ENCODE results near the gene DLGAP4.
A peak's percentile ranks its signal among the peaks of the same experiment; 100 is the strongest.

DLGAP4 gene

GRCh38 chr20:36490191-36490590, 184.1 kb downstream of the DLGAP4 start:
- no peak for DNase-seq (ENCODE audit: low read depth)
- no peak overlapping the region for H3K4me3 ChIP-seq (ENCODE audit: low read depth, low read length)
- no peak for TF ChIP-seq CTCF (conservative IDR thresholded peaks at IDR 0.05; ENCODE audit: low read depth, low read length)

GRCh38 chr20:36491901-36492617, 185.9 kb downstream of the DLGAP4 start:
- peak; percentile 75 for DNase-seq (ENCODE audit: low read depth)
- H3K4me3 ChIP-seq (ENCODE audit: low read depth, low read length): no peak overlapping the region
- no peak for TF ChIP-seq CTCF (conservative IDR thresholded peaks at IDR 0.05; ENCODE audit: low read depth, low read length)

GRCh38 chr20:36493051-36493800, 187.1 kb downstream of the DLGAP4 start:
- DNase-seq (ENCODE audit: low read depth): no peak
- H3K4me3 ChIP-seq (ENCODE audit: low read depth, low read length): no peak overlapping the region
- TF ChIP-seq CTCF (conservative IDR thresholded peaks at IDR 0.05; ENCODE audit: low read depth, low read length): peak; percentile 38

- peak; percentile 62 for DNase-seq (ENCODE audit: low read depth)
- no peak for TF ChIP-seq CTCF (conservative IDR thresholded peaks at IDR 0.05; ENCODE audit: low read depth, low read length)
- H3K4me3 ChIP-seq (ENCODE audit: low read depth, low read length): no peak overlapping the region
Measured at GRCh38 chr20:36493801-36494114, 187.6 kb downstream of the DLGAP4 start.

- no peak for TF ChIP-seq CTCF (conservative IDR thresholded peaks at IDR 0.05; ENCODE audit: low read depth, low read length)
- no peak for DNase-seq (ENCODE audit: low read depth)
- H3K4me3 ChIP-seq (ENCODE audit: low read depth, low read length): no peak overlapping the region
Measured at GRCh38 chr20:36496707-36497669, 190.8 kb downstream of the DLGAP4 start.

GRCh38 chr20:36497856-36498255, 191.7 kb downstream of the DLGAP4 start:
- TF ChIP-seq CTCF (conservative IDR thresholded peaks at IDR 0.05; ENCODE audit: low read depth, low read length): no peak
- no peak overlapping the region for H3K4me3 ChIP-seq (ENCODE audit: low read depth, low read length)
- DNase-seq (ENCODE audit: low read depth): peak; percentile 40
